SK-N-SH (cell line): ENCODE measurements around the gene SLC35F4. TPM values are rescaled to one million over a fixed set of nuclear protein-coding genes. Genes with fewer than 3 reads are reported as not detected.

Experiments used
- CTCF ChIA-PET: fragments of 300-600, 350-600 bp; formaldehyde crosslinking; extraction: SDS; loops from one replicate; lab custom pipeline; 2021; lab: Yijun Ruan, JAX
- POLR2A ChIA-PET: fragments of 350-600 bp; sonication (Branson Sonifier 250); formaldehyde crosslinking; extraction: SDS; loops from one replicate; lab custom pipeline; 2020; ENCODE audit warnings: antibody characterized with exemption, inconsistent platforms; lab: Yijun Ruan, JAX
- DNase-seq: peaks from one replicate; pipeline ENCODE4 v3.0.0; 2012
- H2AFZ ChIP-seq: fragments of 200-600 bp; sonication (generic); 2 replicates; pipeline ENCODE4 v1.8.1; 2016; ENCODE audit warnings: antibody characterized with exemption, mild to moderate bottlenecking, low read depth
- H3F3A ChIP-seq: fragments of 200-600 bp; sonication (generic); replicated peaks from 2 replicates; pipeline ENCODE3; 2016; ENCODE audit warnings: antibody characterized with exemption, mild to moderate bottlenecking; ENCODE audit not compliant: insufficient read depth
- H3K27ac ChIP-seq, 2 experiments: fragments of 200-500 bp in 1 of 2; fragments of 200-600 bp in 1 of 2; sonication (Bioruptor generic) in 1 of 2; sonication (generic), shearing (Covaris generic) in 1 of 2; 2 replicates each; pipeline versions ENCODE4 v1.5.1 to v1.6.1; 2014 to 2016; ENCODE audit warnings: low read depth in 2 of 2, inconsistent platforms in 1 of 2, low read length in 1 of 2, mild to moderate bottlenecking in 1 of 2, mixed read lengths in 1 of 2
- H3K27me3 ChIP-seq: fragments of 200-600 bp; sonication (generic), shearing (Covaris generic); 2 replicates; pipeline ENCODE4 v1.6.1; 2016; ENCODE audit warnings: mixed run types; ENCODE audit not compliant: insufficient read depth
- H3K36me3 ChIP-seq, 2 experiments: fragments of 200-500 bp in 1 of 2; fragments of 200-600 bp in 1 of 2; sonication (Bioruptor generic) in 1 of 2; sonication (generic) in 1 of 2; replicated peaks in 1 of 2; 2 replicates each; pipeline versions ENCODE3 to v1.5.1; 2014 to 2016; ENCODE audit warnings: low read length in 1 of 2, mild to moderate bottlenecking in 1 of 2; ENCODE audit not compliant: insufficient read depth in 2 of 2, control insufficient read depth in 1 of 2
- H3K4me1 ChIP-seq, 2 experiments: fragments of 200-500 bp in 1 of 2; fragments of 200-600 bp in 1 of 2; sonication (Bioruptor generic) in 1 of 2; sonication (generic), shearing (Covaris generic) in 1 of 2; 2 replicates each; pipeline versions ENCODE4 v1.5.1 to v1.6.1; 2014 to 2016; ENCODE audit warnings: low read depth in 1 of 2, low read length in 1 of 2, mixed run types in 1 of 2; ENCODE audit not compliant: insufficient read depth in 2 of 2, control insufficient read depth in 1 of 2
- H3K4me2 ChIP-seq: fragments of 200-600 bp; sonication (generic), shearing (Covaris generic); 2 replicates; pipeline ENCODE4 v1.6.1; 2017; ENCODE audit warnings: mixed run types
- H3K4me3 ChIP-seq, 2 experiments: fragments of 200-500 bp in 1 of 2; fragments of 200-600 bp in 1 of 2; sonication (Bioruptor generic) in 1 of 2; sonication (generic), shearing (Covaris generic) in 1 of 2; 2 replicates each; pipeline versions ENCODE4 v1.5.1 to v1.8.1; 2014 to 2016; ENCODE audit warnings: low read depth in 2 of 2, inconsistent platforms in 1 of 2, low read length in 1 of 2, mild to moderate bottlenecking in 1 of 2, mixed read lengths in 1 of 2, moderate library complexity in 1 of 2
- H3K79me2 ChIP-seq: fragments of 200-600 bp; sonication (generic); 2 replicates; pipeline ENCODE4 v1.8.1; 2017; ENCODE audit warnings: mild to moderate bottlenecking; ENCODE audit not compliant: insufficient read depth
- H3K9ac ChIP-seq: fragments of 200-600 bp; sonication (generic); 2 replicates; pipeline ENCODE4 v1.6.1; 2017; ENCODE audit warnings: mixed run types
- H3K9me2 ChIP-seq: fragments of 200-600 bp; sonication (generic); 2 replicates; pipeline ENCODE4 v1.6.1; 2017; ENCODE audit warnings: mixed run types
- H3K9me3 ChIP-seq: fragments of 200-600 bp; sonication (generic); 2 replicates; pipeline ENCODE4 v1.6.1; 2017; ENCODE audit warnings: mixed run types, mild to moderate bottlenecking, moderate library complexity
- H4K20me1 ChIP-seq: fragments of 200-600 bp; sonication (generic); 2 replicates; pipeline ENCODE4 v1.6.1; 2017; ENCODE audit warnings: mild to moderate bottlenecking, mixed run types; ENCODE audit not compliant: insufficient read depth
- CHD2 ChIP-seq: fragments of 150-350 bp; IDR thresholded peaks from 2 replicates; pipeline ENCODE4 v1.6.1; 2018; ENCODE audit warnings: low read length; ENCODE audit not compliant: partially characterized antibody
- ELF1 ChIP-seq: IDR thresholded peaks from 2 replicates; pipeline ENCODE4 v1.4.0; 2012
- EZH2phosphoT487 ChIP-seq: fragments of 200-600 bp; sonication (generic); IDR thresholded peaks from 2 replicates; pipeline ENCODE4 v1.6.1; 2017; ENCODE audit warnings: low read depth, mixed run types, mild to moderate bottlenecking, antibody characterized with exemption, moderate library complexity, borderline replicate concordance
- FOSL2 ChIP-seq: IDR thresholded peaks from 2 replicates; pipeline ENCODE4 v1.4.0; 2012; ENCODE audit warnings: low read depth, mild to moderate bottlenecking, moderate library complexity, borderline replicate concordance
- FOXM1 ChIP-seq: IDR thresholded peaks from 2 replicates; pipeline ENCODE4 v1.4.0; 2012; ENCODE audit warnings: low read depth, mild to moderate bottlenecking
- GABPA ChIP-seq: IDR thresholded peaks from 2 replicates; pipeline ENCODE4 v1.4.0; 2012; ENCODE audit warnings: low read depth, mild to moderate bottlenecking
- NFIC ChIP-seq: IDR thresholded peaks from 2 replicates; pipeline ENCODE4 v1.4.0; 2012; ENCODE audit warnings: borderline replicate concordance
- NRF1 ChIP-seq: IDR thresholded peaks from 2 replicates; pipeline ENCODE4 v1.6.1; 2012; ENCODE audit warnings: low read depth, mild to moderate bottlenecking, low read length
- RAD21 ChIP-seq: IDR thresholded peaks from 2 replicates; pipeline ENCODE4 v1.6.1; 2012; ENCODE audit warnings: mild to moderate bottlenecking, low read length
- RCOR1 ChIP-seq: fragments of 150-350 bp; IDR thresholded peaks from 2 replicates; pipeline ENCODE4 v1.6.1; 2017; ENCODE audit warnings: antibody characterized with exemption, low read length
- RFX5 ChIP-seq: IDR thresholded peaks from 2 replicates; pipeline ENCODE4 v1.6.1; 2012; ENCODE audit warnings: mild to moderate bottlenecking, improper control_type of control experiment, low read length
- SIN3A ChIP-seq: IDR thresholded peaks from 2 replicates; pipeline ENCODE4 v1.6.1; 2012; ENCODE audit warnings: low read depth, mild to moderate bottlenecking, low read length, moderate library complexity, borderline replicate concordance
- SMC3 ChIP-seq: IDR thresholded peaks from 2 replicates; pipeline ENCODE4 v1.6.1; 2012; ENCODE audit warnings: low read depth, low read length, improper control_type of control experiment
- TCF12 ChIP-seq: IDR thresholded peaks from 2 replicates; pipeline ENCODE4 v1.4.0; 2012
- TEAD4 ChIP-seq: IDR thresholded peaks from 2 replicates; pipeline ENCODE4 v1.4.0; 2012; ENCODE audit warnings: mild to moderate bottlenecking, borderline replicate concordance; ENCODE audit not compliant: insufficient read depth
- YY1 ChIP-seq: IDR thresholded peaks from 2 replicates; pipeline ENCODE4 v1.4.0; 2012; ENCODE audit warnings: low read depth, mild to moderate bottlenecking
- WGBS: methylation state at CpG from one replicate; pipeline ENCODE4 v1.1.6; 2017; ENCODE audit warnings: low lambda C conversion rate; 5-methylcytosine and 5-hydroxymethylcytosine counted together
- polyA plus RNA-seq, 3 experiments: library from polyadenylated mRNA; depleted of rRNA; stranded (reverse); fragments of >200 nt; gene quantifications; 2 replicates each; pipeline ENCODE4 v1.2.3, GENCODE V29; 2012
- TF ChIP-seq, protein P1 (sequence below): fragments of 200-600 bp; sonication (generic); IDR thresholded peaks from 2 replicates; pipeline ENCODE4 v1.6.1; 2017; ENCODE audit warnings: antibody characterized with exemption, mild to moderate bottlenecking, moderate library complexity
- TF ChIP-seq, protein P2 (sequence below): IDR thresholded peaks from 2 replicates; pipeline ENCODE4 v1.4.0; 2012; ENCODE audit warnings: low read depth, borderline replicate concordance
- TF ChIP-seq, protein P3 (sequence below): fragments of 150-350 bp; IDR thresholded peaks from 2 replicates; pipeline ENCODE4 v1.6.1; 2016; ENCODE audit warnings: mild to moderate bottlenecking, low read depth, low read length
- TF ChIP-seq, protein P4 (sequence below): fragments of 150-350 bp; IDR thresholded peaks from 2 replicates; pipeline ENCODE4 v1.6.1; 2017; ENCODE audit warnings: antibody characterized with exemption, low read length, low read depth, borderline replicate concordance

SLC35F4 gene
- polyA plus RNA-seq, 1 of the 3 experiments (the other 2 are of a cell fraction), result not detected

DNA sequence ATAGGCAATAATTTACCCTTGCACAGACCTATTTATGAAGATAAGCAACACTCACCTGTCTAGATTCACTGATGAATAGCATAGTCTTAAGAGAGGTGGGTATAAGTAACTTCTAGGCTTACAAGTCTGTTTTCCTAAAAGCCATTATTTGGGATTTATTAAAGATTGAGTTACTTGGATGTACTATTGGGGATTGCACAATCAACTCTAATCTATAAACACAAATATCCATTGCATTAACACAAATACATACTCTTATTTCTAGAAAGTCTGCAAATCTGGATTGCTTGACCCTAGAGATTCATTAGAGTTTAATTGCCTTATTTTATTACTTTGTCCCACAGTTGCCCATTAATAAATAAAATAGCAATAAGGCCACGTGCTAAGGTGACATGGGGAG lies 224.1 kb downstream of the SLC35F4 start:
- POLR2A ChIA-PET, result no interaction called here
- H3K9me3 ChIP-seq, result no peaks in the 10 kb centered on the region
- H2AFZ ChIP-seq, result no peak overlapping the region
- no peak overlapping the region for H3K4me2 ChIP-seq
- no peak overlapping the region for H3K4me3 ChIP-seq
- no peaks in the 10 kb centered on the region for H3K27me3 ChIP-seq
- H3K36me3 ChIP-seq, result no peaks in the 10 kb centered on the region
- no peaks in the 10 kb centered on the region for H3K4me1 ChIP-seq
- no peak overlapping the region for H3K27ac ChIP-seq
- no peaks in the 10 kb centered on the region for H3F3A ChIP-seq
- no peak overlapping the region for H3K9ac ChIP-seq
- H4K20me1 ChIP-seq, result no peaks in the 10 kb centered on the region
- no peaks in the 10 kb centered on the region for H3K9me2 ChIP-seq
- no peak for DNase-seq
- H3K79me2 ChIP-seq, result no peaks in the 10 kb centered on the region
- TF ChIP-seq FOSL2 (no peak), NFIC (no peak), SIN3A (no peak), TEAD4 (no peak), CHD2 (no peak), TCF12 (no peak), NRF1 (no peak), ELF1 (no peak), YY1 (no peak), RAD21 (no peak), FOXM1 (no peak)
- TF ChIP-seq, protein P1, sequence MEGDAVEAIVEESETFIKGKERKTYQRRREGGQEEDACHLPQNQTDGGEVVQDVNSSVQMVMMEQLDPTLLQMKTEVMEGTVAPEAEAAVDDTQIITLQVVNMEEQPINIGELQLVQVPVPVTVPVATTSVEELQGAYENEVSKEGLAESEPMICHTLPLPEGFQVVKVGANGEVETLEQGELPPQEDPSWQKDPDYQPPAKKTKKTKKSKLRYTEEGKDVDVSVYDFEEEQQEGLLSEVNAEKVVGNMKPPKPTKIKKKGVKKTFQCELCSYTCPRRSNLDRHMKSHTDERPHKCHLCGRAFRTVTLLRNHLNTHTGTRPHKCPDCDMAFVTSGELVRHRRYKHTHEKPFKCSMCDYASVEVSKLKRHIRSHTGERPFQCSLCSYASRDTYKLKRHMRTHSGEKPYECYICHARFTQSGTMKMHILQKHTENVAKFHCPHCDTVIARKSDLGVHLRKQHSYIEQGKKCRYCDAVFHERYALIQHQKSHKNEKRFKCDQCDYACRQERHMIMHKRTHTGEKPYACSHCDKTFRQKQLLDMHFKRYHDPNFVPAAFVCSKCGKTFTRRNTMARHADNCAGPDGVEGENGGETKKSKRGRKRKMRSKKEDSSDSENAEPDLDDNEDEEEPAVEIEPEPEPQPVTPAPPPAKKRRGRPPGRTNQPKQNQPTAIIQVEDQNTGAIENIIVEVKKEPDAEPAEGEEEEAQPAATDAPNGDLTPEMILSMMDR, result no peak
- TF ChIP-seq, protein P2, sequence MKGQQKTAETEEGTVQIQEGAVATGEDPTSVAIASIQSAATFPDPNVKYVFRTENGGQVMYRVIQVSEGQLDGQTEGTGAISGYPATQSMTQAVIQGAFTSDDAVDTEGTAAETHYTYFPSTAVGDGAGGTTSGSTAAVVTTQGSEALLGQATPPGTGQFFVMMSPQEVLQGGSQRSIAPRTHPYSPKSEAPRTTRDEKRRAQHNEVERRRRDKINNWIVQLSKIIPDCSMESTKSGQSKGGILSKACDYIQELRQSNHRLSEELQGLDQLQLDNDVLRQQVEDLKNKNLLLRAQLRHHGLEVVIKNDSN, result no peak
- TF ChIP-seq, protein P3, sequence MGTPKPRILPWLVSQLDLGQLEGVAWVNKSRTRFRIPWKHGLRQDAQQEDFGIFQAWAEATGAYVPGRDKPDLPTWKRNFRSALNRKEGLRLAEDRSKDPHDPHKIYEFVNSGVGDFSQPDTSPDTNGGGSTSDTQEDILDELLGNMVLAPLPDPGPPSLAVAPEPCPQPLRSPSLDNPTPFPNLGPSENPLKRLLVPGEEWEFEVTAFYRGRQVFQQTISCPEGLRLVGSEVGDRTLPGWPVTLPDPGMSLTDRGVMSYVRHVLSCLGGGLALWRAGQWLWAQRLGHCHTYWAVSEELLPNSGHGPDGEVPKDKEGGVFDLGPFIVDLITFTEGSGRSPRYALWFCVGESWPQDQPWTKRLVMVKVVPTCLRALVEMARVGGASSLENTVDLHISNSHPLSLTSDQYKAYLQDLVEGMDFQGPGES, result no peak
- 0% methylated on average over 1 of the region's 1 CpG for WGBS
- CTCF ChIA-PET, result no interaction called here

DNA sequence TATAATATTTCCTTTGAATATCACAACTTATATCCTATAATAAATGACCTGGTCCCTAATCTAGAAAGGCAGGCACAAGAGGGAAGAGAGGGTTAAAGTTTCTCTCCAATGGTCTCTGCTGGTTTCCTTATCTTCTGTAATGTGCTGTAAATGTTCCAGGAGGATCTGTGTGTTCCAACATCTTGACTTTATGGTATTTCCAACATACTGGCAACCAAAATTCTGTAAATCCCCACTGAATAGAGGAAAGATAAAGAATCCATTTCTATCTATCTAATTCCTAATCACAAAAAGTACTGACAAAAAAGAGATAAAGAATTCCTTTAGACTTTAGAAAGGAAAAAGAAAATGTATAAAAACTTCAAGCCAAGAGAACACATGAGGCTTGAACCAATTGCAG lies 225.9 kb downstream of the SLC35F4 start:
- CTCF ChIA-PET, result no interaction called here
- POLR2A ChIA-PET, result no interaction called here
- TF ChIP-seq, protein P1, result no peak
- TF ChIP-seq RFX5, result no peak
- no peak for TF ChIP-seq FOXM1
- TF ChIP-seq GABPA, result no peak
- no peak for TF ChIP-seq TEAD4
- TF ChIP-seq EZH2phosphoT487, result no peak
- TF ChIP-seq SMC3, result no peak
- TF ChIP-seq, protein P4, sequence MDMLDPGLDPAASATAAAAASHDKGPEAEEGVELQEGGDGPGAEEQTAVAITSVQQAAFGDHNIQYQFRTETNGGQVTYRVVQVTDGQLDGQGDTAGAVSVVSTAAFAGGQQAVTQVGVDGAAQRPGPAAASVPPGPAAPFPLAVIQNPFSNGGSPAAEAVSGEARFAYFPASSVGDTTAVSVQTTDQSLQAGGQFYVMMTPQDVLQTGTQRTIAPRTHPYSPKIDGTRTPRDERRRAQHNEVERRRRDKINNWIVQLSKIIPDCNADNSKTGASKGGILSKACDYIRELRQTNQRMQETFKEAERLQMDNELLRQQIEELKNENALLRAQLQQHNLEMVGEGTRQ, result no peak
- no peak for TF ChIP-seq CHD2
- no peak for TF ChIP-seq TCF12
- TF ChIP-seq RCOR1, result no peak
- no peak for TF ChIP-seq NFIC
- TF ChIP-seq ELF1, result no peak

More for the DNA sequence above, 225.9 kb downstream of the SLC35F4 start:
- no peak overlapping the region for H3K9ac ChIP-seq
- no peak for DNase-seq
- H3K79me2 ChIP-seq, result no peaks in the 10 kb centered on the region
- H3K9me3 ChIP-seq, result no peaks in the 10 kb centered on the region
- H2AFZ ChIP-seq, result no peak overlapping the region
- no peak overlapping the region for H3K4me3 ChIP-seq
- H3F3A ChIP-seq, result no peaks in the 10 kb centered on the region
- H4K20me1 ChIP-seq, result no peaks in the 10 kb centered on the region
- no peaks in the 10 kb centered on the region for H3K27me3 ChIP-seq
- no peaks in the 10 kb centered on the region for H3K4me1 ChIP-seq
- no peak overlapping the region for H3K4me2 ChIP-seq
- H3K27ac ChIP-seq, result no peak overlapping the region
- H3K36me3 ChIP-seq, result no peaks in the 10 kb centered on the region
- no peaks in the 10 kb centered on the region for H3K9me2 ChIP-seq
